GM12878 (cell line): Measurements from ENCODE around the gene LST1. TPM values are rescaled to one million over a fixed set of nuclear protein-coding genes. Genes with fewer than 3 reads are reported as not detected.

Experiments used
- ATAC-seq: fragments of 200-7000 bp; cut with Tn5 transposase; 3 replicates; pipeline ENCODE4 v1.9.1; 2020; ENCODE audit warnings: mild to moderate bottlenecking, moderate library complexity
- BruUV-seq: library from RNA; stranded (reverse); fragments of 400-500 nt; replicated peaks from 2 replicates; lab custom pipeline; 2021; lab: Mats Ljungman, UMichigan
- CTCF ChIA-PET: fragments of 300-600 bp; sonication (Branson Sonifier 250); formaldehyde crosslinking; extraction: SDS; loops from one replicate; lab custom pipeline; 2021; ENCODE audit warnings: inconsistent platforms; lab: Yijun Ruan, JAX
- POLR2A ChIA-PET: fragments of 350-600 bp; formaldehyde crosslinking; extraction: SDS; loops from one replicate; lab custom pipeline; 2021; ENCODE audit warnings: inconsistent platforms; lab: Charles Lee
- RAD21 ChIA-PET: fragments of 300-600 bp; sonication (Branson Sonifier 250); formaldehyde crosslinking; loops from one replicate; lab custom pipeline; 2023; ENCODE audit warnings: antibody characterized with exemption; ENCODE audit not compliant: unreplicated experiment; lab: Charles Lee
- SMC1A ChIA-PET: fragments of 300-600 bp; sonication (Branson Sonifier 250); formaldehyde crosslinking; loops from one replicate; lab custom pipeline; 2023; ENCODE audit not compliant: unreplicated experiment, uncharacterized antibody; lab: Charles Lee
- DNase-seq: peaks from one replicate; pipeline ENCODE4 v3.0.0-alpha.2; 2011; ENCODE audit warnings: low read depth, low spot score
- FAIRE-seq: peaks from 3 replicates; lab custom pipeline; 2011; peaks lifted over from hg19 to GRCh38; lab: Jason Lieb, UNC
- H2AFZ ChIP-seq: 2 replicates; pipeline ENCODE4 v1.6.0; 2011; ENCODE audit warnings: low read depth, low read length, control low read depth; ENCODE audit not compliant: control insufficient read depth
- H3K27ac ChIP-seq: 2 replicates; pipeline ENCODE4 v1.5.1; 2011; ENCODE audit warnings: control low read depth; ENCODE audit not compliant: control insufficient read depth, insufficient read depth
- H3K27me3 ChIP-seq, 2 experiments: replicated peaks in 1 of 2; 2 replicates each; pipeline versions ENCODE4 v1.6.0 to v1.6.1; 2011; ENCODE audit warnings: low read length in 1 of 2; ENCODE audit not compliant: control insufficient read depth in 2 of 2, insufficient read depth in 2 of 2
- H3K36me3 ChIP-seq, 2 experiments: 2 replicates each; pipeline ENCODE4 v1.5.1; 2011; ENCODE audit warnings: low read length in 1 of 2; ENCODE audit not compliant: control insufficient read depth in 2 of 2, insufficient read depth in 2 of 2
- H3K4me1 ChIP-seq: 2 replicates; pipeline ENCODE4 v1.6.1; 2011; ENCODE audit warnings: mild to moderate bottlenecking, low read length, moderate library complexity, mixed read lengths; ENCODE audit not compliant: control insufficient read depth, insufficient read depth
- H3K4me2 ChIP-seq: 2 replicates; pipeline ENCODE4 v1.6.0; 2011; ENCODE audit warnings: control low read depth; ENCODE audit not compliant: control insufficient read depth, insufficient read depth
- H3K4me3 ChIP-seq: fragments of 200-600 bp; sonication (generic); 2 replicates; pipeline ENCODE4 v1.5.1; 2016
- H3K79me2 ChIP-seq: 2 replicates; pipeline ENCODE4 v1.6.0; 2011; ENCODE audit warnings: low read length; ENCODE audit not compliant: control insufficient read depth, insufficient read depth
- H3K9ac ChIP-seq: 2 replicates; pipeline ENCODE4 v1.8.0; 2011; ENCODE audit warnings: low read length, control low read depth, mixed read lengths; ENCODE audit not compliant: control insufficient read depth, insufficient read depth
- H3K9me3 ChIP-seq: replicated peaks from 3 replicates; pipeline ENCODE4 v1.5.1; 2011; ENCODE audit warnings: mild to moderate bottlenecking, low read length; ENCODE audit not compliant: control insufficient read depth, insufficient read depth
- H4K20me1 ChIP-seq: 2 replicates; pipeline ENCODE4 v1.6.0; 2011; ENCODE audit not compliant: control insufficient read depth, insufficient read depth
- ATF7 ChIP-seq: fragments of 450-650 bp; IDR thresholded peaks from 2 replicates; pipeline ENCODE4 v1.6.1; 2016; ENCODE audit warnings: low read depth, mild to moderate bottlenecking
- BMI1 ChIP-seq: fragments of 450-650 bp; IDR thresholded peaks from 2 replicates; pipeline ENCODE4 v1.6.1; 2016; ENCODE audit warnings: mild to moderate bottlenecking, moderate library complexity, borderline replicate concordance
- CBX3 ChIP-seq: fragments of 200-600 bp; sonication (generic); IDR thresholded peaks from 2 replicates; pipeline ENCODE4 v1.6.1; 2016; ENCODE audit warnings: low read depth, borderline replicate concordance
- CHD2 ChIP-seq: IDR thresholded peaks from 2 replicates; pipeline ENCODE4 v1.6.1; 2011; ENCODE audit warnings: low read depth, low read length, improper control_type of control experiment, borderline replicate concordance
- CHD4 ChIP-seq: fragments of 200-600 bp; sonication (generic); IDR thresholded peaks from 2 replicates; pipeline ENCODE4 v1.6.1; 2016; ENCODE audit warnings: mild to moderate bottlenecking
- FOS ChIP-seq: IDR thresholded peaks from 3 replicates; pipeline ENCODE4 v1.6.1; 2011; ENCODE audit warnings: borderline replicate concordance; ENCODE audit not compliant: insufficient read length; ENCODE audit errors: extremely low read depth
- IRF5 ChIP-seq: fragments of 450-650 bp; IDR thresholded peaks from 2 replicates; pipeline ENCODE4 v1.6.1; 2017; ENCODE audit warnings: borderline replicate concordance
- JUNB ChIP-seq: IDR thresholded peaks from 2 replicates; pipeline ENCODE4 v1.6.1; 2016; ENCODE audit warnings: antibody characterized with exemption, mild to moderate bottlenecking
- KLF5 ChIP-seq: fragments of 450-650 bp; IDR thresholded peaks from 2 replicates; pipeline ENCODE4 v1.6.1; 2014; ENCODE audit warnings: mild to moderate bottlenecking; ENCODE audit not compliant: partially characterized antibody
- MTA3 ChIP-seq: IDR thresholded peaks from 2 replicates; pipeline ENCODE4 v1.6.1; 2012; ENCODE audit warnings: low read length, inconsistent platforms, borderline replicate concordance
- RFX5 ChIP-seq: IDR thresholded peaks from 2 replicates; pipeline ENCODE4 v1.6.1; 2011; ENCODE audit warnings: low read depth, low read length, improper control_type of control experiment
- RUNX3 ChIP-seq: IDR thresholded peaks from 2 replicates; pipeline ENCODE4 v1.6.1; 2012; ENCODE audit warnings: low read length, inconsistent platforms
- SMC3 ChIP-seq: IDR thresholded peaks from 2 replicates; pipeline ENCODE4 v1.6.1; 2011; ENCODE audit warnings: low read length, improper control_type of control experiment, borderline replicate concordance
- SPI1 ChIP-seq: IDR thresholded peaks from 2 replicates; pipeline ENCODE4 v1.6.1; 2011; ENCODE audit warnings: low read depth, mild to moderate bottlenecking, low read length, moderate library complexity, borderline replicate concordance; ENCODE audit not compliant: insufficient read depth
- SUZ12 ChIP-seq: fragments of 200-600 bp; sonication (generic); IDR thresholded peaks from one replicate; pipeline ENCODE4 v1.6.1; 2018; ENCODE audit warnings: antibody characterized with exemption, mild to moderate bottlenecking; ENCODE audit not compliant: unreplicated experiment
- ZNF274 ChIP-seq: IDR thresholded peaks from one replicate; pipeline ENCODE4 v1.8.0; 2011; ENCODE audit not compliant: insufficient read length, insufficient read depth
- ZNF687 ChIP-seq: fragments of 450-650 bp; IDR thresholded peaks from 2 replicates; pipeline ENCODE4 v1.6.1; 2017; ENCODE audit warnings: mild to moderate bottlenecking, moderate library complexity
- WGBS: methylation state at CpG from one replicate; pipeline ENCODE4 v1.1.6; 2016; ENCODE audit warnings: low lambda C conversion rate; ENCODE audit not compliant: insufficient replicate concordance, insufficient coverage; ENCODE audit errors: missing lambda C conversion rate; 5-methylcytosine and 5-hydroxymethylcytosine counted together
- in situ Hi-C: fragments of 300-500 bp; cut with MboI; formaldehyde crosslinking; loops from 9 replicates; pipeline ENCODE4 v1.14.3; 2018; ENCODE audit warnings: mixed read lengths
- intact Hi-C: fragments of 100-400 bp; cut with micrococcal nuclease; formaldehyde crosslinking; loops from one replicate; pipeline ENCODE4 v1.14.2; 2022; ENCODE audit not compliant: unreplicated experiment
- polyA plus RNA-seq, 11 experiments: library from polyadenylated mRNA; depleted of rRNA in 4 of 11; unstranded in 6 of 11; stranded (reverse) in 5 of 11; fragments of >200 nt; fragmentation: Nextera tagmentation in 4 of 11; fragmentation: Illumina TruSeq in 1 of 11; extraction: Ambion mirVana in 4 of 11; extraction: Trizol in 1 of 11; gene quantifications; 1 replicate in 1 of 11; 2 replicates in 10 of 11; pipeline versions ENCODE4 v1.2.1 to v1.2.3, GENCODE V29; 2011 to 2016; ENCODE audit warnings: inconsistent platforms in 2 of 11, missing spikeins in 2 of 11, low read depth in 1 of 11
- total RNA-seq, 4 experiments: library from RNA; depleted of rRNA in 3 of 4; stranded (reverse); fragments of >200 nt in 3 of 4; fragmentation: Illumina TruSeq in 1 of 4; extraction: Trizol in 1 of 4; gene quantifications; 2 replicates each; pipeline versions ENCODE4 v1.2.1 to v1.2.3, GENCODE V29; 2013 to 2021

Gene LST1
- total and polyA plus RNA-seq, 10 of the 15 experiments (the other 5 are each of a cell fraction or from before 2014, with no cell fraction given): 4.1 to 35.5 (median 16.4) TPM

DNA sequence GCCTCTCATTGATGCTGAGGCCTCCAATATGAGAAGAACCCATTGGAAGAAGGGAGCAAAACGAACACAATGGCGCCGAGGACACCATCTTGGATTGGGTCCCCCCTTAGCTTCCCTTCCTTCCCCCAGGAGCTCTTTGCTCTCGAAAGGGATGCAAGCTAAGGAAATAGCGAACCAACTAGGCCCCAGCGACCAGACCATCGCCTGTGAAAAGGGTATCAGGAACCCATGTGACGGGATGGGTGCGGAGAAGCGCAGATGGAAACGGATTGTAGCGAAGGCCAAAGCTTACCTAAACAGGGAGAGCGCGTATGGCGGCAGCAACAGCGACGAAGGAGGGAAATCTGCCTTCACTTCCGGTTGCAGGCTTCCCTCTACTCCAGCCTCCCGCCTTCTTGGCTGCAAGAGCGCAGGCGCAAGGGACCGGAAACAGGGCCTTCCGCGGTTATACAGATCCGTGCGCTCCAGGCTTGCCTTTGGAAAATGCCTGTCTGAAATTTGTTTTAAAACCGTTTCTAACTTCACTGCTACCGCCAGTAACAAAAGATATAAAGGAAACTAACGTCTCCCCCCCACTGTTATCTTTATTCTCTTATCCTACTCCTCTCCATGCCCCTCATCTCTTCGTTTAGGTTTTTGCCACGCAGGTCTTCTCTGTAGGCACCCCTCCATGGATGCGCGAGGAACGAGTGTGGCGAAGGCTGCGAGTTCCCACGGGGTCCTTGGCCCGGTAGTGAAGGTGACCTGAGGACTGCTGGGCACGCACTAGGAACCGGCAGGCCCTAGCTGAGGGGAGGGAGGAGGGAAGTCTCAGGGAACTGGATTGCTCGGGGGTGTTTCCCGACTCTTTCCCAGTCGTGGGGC is 44.2 kb upstream of the LST1 start, which contains the start of gene DDX39B:
Gene DDX39B, minus strand, starts transcription at position 346 of the 864 bp plus-strand sequence. CDS start 1,471 bp downstream, outside the sequence.
- peak; percentile 93 for DNase-seq
- peaks cover 12 to 27% of the 10 kb centered on the region in 2 experiments for H3K36me3 ChIP-seq
- no peaks in the 10 kb centered on the region for H3K9me3 ChIP-seq
- WGBS: under 1% methylated on average over 43 of the region's 43 CpGs
- ATAC-seq: peak; percentile 81
- H2AFZ ChIP-seq: peak within 1 kb of the TSS; percentile 83
- H4K20me1 ChIP-seq: peaks cover 9% of the 10 kb centered on the region
- H3K4me3 ChIP-seq: peak within 1 kb of the TSS; percentile 94
- BruUV-seq: no TSS peak
- ChIA-PET RAD21 (interaction anchor here (0.9 to 16.9 kb wide), 13 partner anchors 8 to 288 kb away, joined by 3 to 668 read pairs (median 5); partner anchors contain the start of genes HSPA1B, LTB, MICB and NCR3), CTCF (interaction anchor here (0.6 to 34.8 kb wide), 13 partner anchors 9 to 722 kb away, joined by 3 to 2098 read pairs (median 3); partner anchors contain the start of genes C6orf47, DXO, HSPA1B and LST1), POLR2A (interaction anchor here (0.6 to 4.8 kb wide), 30 partner anchors 9 to 654 kb away, joined by 3 to 56 read pairs (median 4); partner anchors contain the start of genes ABHD16A, BAG6, C6orf47 and GPANK1), SMC1A (interaction anchor here (0.6 to 34.7 kb wide), 17 partner anchors 9 to 295 kb away, joined by 3 to 1989 read pairs (median 4); partner anchors contain the start of genes ABHD16A, LST1, LTA and LTB)
- H3K79me2 ChIP-seq: peaks cover 63% of the 10 kb centered on the region
- in situ Hi-C loops: loop anchor here (5.0 to 10.0 kb wide), 2 partner anchors 50 to 293 kb away; no protein-coding TSS in a partner anchor
- H3K9ac ChIP-seq: peak within 1 kb of the TSS; percentile 99
- intact Hi-C loops: loop anchor here (1.0 to 10.0 kb wide), 3 partner anchors 49 to 363 kb away; partner anchors contain the start of gene ZBTB12
- no peaks in the 10 kb centered on the region for H3K4me1 ChIP-seq
- peak within 1 kb of the TSS; percentile 97 for H3K27ac ChIP-seq
- H3K4me2 ChIP-seq: peak within 1 kb of the TSS; percentile 85
- FAIRE-seq: peak; percentile 75
- H3K27me3 ChIP-seq: no peaks in the 10 kb centered on the region
- TF ChIP-seq ZNF274 (no peak), KLF5 (peak; percentile 70), CBX3 (no peak), JUNB (no peak), ZNF687 (peak; percentile 88), SUZ12 (no peak), ATF7 (peak; percentile 60; the same call in 1 of the 2 replicates), CHD2 (peak; percentile 23; the same call in 1 of the 2 replicates), FOS (no peak), RFX5 (no peak), CHD4 (no peak), MTA3 (no peak), IRF5 (peak; percentile 99), RUNX3 (peak; percentile 92), BMI1 (no peak), SPI1 (peak; percentile 24; the same call in 1 of the 2 replicates), SMC3 (no peak)
